Measurements from ENCODE around the gene PLA2G4E. TPM values are rescaled to one million over a fixed set of nuclear protein-coding genes. Genes with fewer than 3 reads are reported as not detected.

PLA2G4E gene
- total and polyA plus RNA-seq, 2 of the 13 experiments (the other 11 are each of a cell fraction or from before 2014, with no cell fraction given) = not detected

DNA sequence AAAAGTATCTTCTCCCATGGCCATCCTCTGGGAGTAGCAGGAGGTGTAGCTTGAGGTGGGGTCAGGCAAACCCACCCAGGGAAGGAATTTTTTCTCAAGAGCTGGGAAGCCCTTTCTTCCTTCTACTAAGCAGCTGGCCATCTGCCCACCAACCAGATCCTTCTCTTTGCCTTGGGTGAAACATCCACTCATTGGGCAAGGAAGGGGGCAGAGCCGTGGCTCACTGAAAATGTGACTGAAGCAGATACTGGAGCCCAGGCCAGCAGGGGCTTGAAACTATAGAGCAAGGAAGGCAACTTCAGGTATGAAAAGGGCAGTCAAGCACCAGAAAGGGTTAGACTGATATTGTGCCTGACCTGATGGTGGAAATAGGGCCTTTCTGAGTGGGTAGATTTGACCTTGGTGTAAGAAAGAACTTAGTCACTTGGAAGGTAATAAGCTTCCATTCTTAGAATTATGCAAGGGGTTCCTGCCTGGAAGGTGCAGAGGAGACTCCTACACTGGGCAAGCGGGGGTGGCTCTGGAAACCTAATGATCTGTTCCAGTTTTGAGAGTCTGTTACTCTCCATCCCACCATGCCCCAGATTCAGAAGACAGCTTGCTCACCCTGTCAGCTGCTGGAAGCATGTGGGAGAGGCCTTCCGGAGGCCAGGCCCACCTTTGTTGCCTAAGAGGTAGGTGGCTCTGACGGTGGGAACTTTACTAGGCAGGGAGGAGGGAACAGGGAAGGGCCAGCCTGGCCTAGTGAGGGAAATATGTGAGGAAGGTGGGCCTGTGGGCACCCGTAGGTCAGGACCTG, 22.0 kb upstream of the PLA2G4E start:
- intact Hi-C loops (cut with micrococcal nuclease; ENCODE audit: unreplicated experiment) (no loop called here), in situ Hi-C loops (cut with HindIII; ENCODE audit: extremely low pct_ligation_motif_present, low pct_unique_long_range_greater_than_20kb) (no loop called here)
- peaks cover 20% of the 10 kb centered on the region for H3K4me1 ChIP-seq (ENCODE audit: insufficient read depth, low read length)
- WGBS (ENCODE audit: low lambda C conversion rate) = 23% methylated on average over 5 of the region's 5 CpGs
- FAIRE-seq (no peak), ATAC-seq (no peak), DNase-seq (ENCODE audit: low spot score) (no peak)
- no peak overlapping the region for H3K4me2 ChIP-seq (ENCODE audit: low read depth, low read length)
- no peaks in the 10 kb centered on the region for H3K79me2 ChIP-seq (ENCODE audit: insufficient read depth, low read length)
- H3K9ac ChIP-seq (ENCODE audit: insufficient read depth, low read depth, low read length) = no peak overlapping the region
- no peak overlapping the region for H2AFZ ChIP-seq (ENCODE audit: low read length)
- no peak overlapping the region for H3K4me3 ChIP-seq (replicated peaks in 1 of 3; ENCODE audit: insufficient read depth in 1 of 3, low read depth in 2 of 3, low read length in 3 of 3)
- H3K36me3 ChIP-seq (replicated peaks in 1 of 2; ENCODE audit: control insufficient read depth in 1 of 2, insufficient read depth in 2 of 2, low read length in 2 of 2) = no peaks in the 10 kb centered on the region
- ChIA-PET POLR2A (no interaction called here), CTCF (ENCODE audit: low intra/inter-chr PET ratio, low total read pairs) (no interaction called here)
- H3K27me3 ChIP-seq (ENCODE audit: control insufficient read depth in 1 of 2, insufficient read depth in 2 of 2, low read length in 2 of 2) = peaks cover 1 to 19% of the 10 kb centered on the region in 2 experiments; a peak in 4 of 5 replicates
- H3K27ac ChIP-seq (ENCODE audit: extremely low read length, insufficient read depth, low read length) = no peak overlapping the region
- no TSS peak for BruUV-seq (replicated peaks)
- TF ChIP-seq KMT2A (CRISPR knock-in tag; IDR thresholded peaks at IDR 0.05) (no peak), DMAP1 (CRISPR knock-in tag; IDR thresholded peaks at IDR 0.05) (no peak), MLLT10 (CRISPR knock-in tag; IDR thresholded peaks at IDR 0.05) (no peak), ZNF556 (CRISPR knock-in tag; IDR thresholded peaks at IDR 0.05; ENCODE audit: borderline replicate concordance) (no peak), ZNF225 (CRISPR knock-in tag; IDR thresholded peaks at IDR 0.05) (no peak), ZC3H4 (CRISPR knock-in tag; IDR thresholded peaks at IDR 0.05; ENCODE audit: borderline replicate concordance) (no peak), SAP130 (CRISPR knock-in tag; IDR thresholded peaks at IDR 0.05; ENCODE audit: low read depth) (no peak), SALL1 (CRISPR knock-in tag; IDR thresholded peaks at IDR 0.05) (no peak), ZNF75D (CRISPR knock-in tag; IDR thresholded peaks at IDR 0.05; ENCODE audit: borderline replicate concordance) (no peak)
- TF ChIP-seq, protein P1, sequence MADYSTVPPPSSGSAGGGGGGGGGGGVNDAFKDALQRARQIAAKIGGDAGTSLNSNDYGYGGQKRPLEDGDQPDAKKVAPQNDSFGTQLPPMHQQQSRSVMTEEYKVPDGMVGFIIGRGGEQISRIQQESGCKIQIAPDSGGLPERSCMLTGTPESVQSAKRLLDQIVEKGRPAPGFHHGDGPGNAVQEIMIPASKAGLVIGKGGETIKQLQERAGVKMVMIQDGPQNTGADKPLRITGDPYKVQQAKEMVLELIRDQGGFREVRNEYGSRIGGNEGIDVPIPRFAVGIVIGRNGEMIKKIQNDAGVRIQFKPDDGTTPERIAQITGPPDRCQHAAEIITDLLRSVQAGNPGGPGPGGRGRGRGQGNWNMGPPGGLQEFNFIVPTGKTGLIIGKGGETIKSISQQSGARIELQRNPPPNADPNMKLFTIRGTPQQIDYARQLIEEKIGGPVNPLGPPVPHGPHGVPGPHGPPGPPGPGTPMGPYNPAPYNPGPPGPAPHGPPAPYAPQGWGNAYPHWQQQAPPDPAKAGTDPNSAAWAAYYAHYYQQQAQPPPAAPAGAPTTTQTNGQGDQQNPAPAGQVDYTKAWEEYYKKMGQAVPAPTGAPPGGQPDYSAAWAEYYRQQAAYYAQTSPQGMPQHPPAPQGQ (CRISPR knock-in tag; IDR thresholded peaks at IDR 0.05; ENCODE audit: borderline replicate concordance) = no peak
- TF ChIP-seq, protein P2, sequence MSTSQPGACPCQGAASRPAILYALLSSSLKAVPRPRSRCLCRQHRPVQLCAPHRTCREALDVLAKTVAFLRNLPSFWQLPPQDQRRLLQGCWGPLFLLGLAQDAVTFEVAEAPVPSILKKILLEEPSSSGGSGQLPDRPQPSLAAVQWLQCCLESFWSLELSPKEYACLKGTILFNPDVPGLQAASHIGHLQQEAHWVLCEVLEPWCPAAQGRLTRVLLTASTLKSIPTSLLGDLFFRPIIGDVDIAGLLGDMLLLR (CRISPR knock-in tag; IDR thresholded peaks at IDR 0.05) = no peak
- no peaks in the 10 kb centered on the region for H3K9me3 ChIP-seq (ENCODE audit: low read length)
- H4K20me1 ChIP-seq (ENCODE audit: insufficient read depth, low read length) = no peaks in the 10 kb centered on the region

Data from HepG2 (cell line).